Measurements from ENCODE around the gene URM1. TPM values are rescaled to one million over a fixed set of nuclear protein-coding genes. Genes with fewer than 3 reads are reported as not detected.

Gene URM1
- total RNA-seq, 1 experiment from 2014 or later, result 46.6 TPM

DNA sequence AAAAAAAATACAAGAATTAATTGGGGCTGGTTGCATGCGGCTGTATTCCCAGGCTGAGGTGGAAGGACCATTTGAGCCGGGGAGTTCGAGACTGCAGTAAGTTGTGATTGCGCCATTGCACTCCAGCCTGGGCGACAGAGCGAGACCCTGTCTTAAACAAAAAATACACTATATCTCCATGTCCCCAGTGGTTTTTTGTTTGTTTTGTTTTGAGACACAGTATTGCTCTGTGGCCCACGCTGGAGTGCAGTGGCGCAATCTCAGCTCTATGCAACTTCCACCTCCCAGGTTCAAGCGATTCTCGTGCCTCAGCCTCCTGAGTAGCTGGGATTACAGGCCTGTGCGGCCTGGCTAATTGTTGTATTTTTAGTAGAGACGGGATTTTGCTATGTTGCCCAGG, 47.4 kb upstream of the URM1 start:
- Mint-ChIP-seq H3K27ac (peak overlapping the region in 2 of 3 experiments; percentile 68 to 87; a peak in 2 of 7 replicates), H3K4me1 (peaks cover 6 to 12% of the 10 kb centered on the region in 2 experiments), H3K27me3 (ENCODE audit: low read depth) (no peaks in the 10 kb centered on the region), H3K36me3 (ENCODE audit: insufficient read depth in 1 of 3, low read depth in 3 of 3) (peaks cover 0 to 23% (median 12%) of the 10 kb centered on the region in 3 experiments; a peak in 6 of 7 replicates), H3K9me3 (no peaks in the 10 kb centered on the region; a peak in 1 of 5 replicates), H3K4me3 (peak overlapping the region; percentile 98 to 99)
- Histone ChIP-seq H3K4me2 (ENCODE audit: insufficient read depth, insufficient read length, low read length) (peak overlapping the region; percentile 47), H3K79me2 (ENCODE audit: insufficient read depth, low read length) (peaks cover 2% of the 10 kb centered on the region; the same call in 1 of the 2 replicates), H3K9me3 (ENCODE audit: control insufficient read depth, low read depth, low read length) (no peaks in the 10 kb centered on the region), H2BK120ac (ENCODE audit: low read depth, low read length, poor library complexity, severe bottlenecking) (no peak overlapping the region), H4K91ac (ENCODE audit: insufficient read length, low read depth, low read length) (no peak overlapping the region), H3K18ac (ENCODE audit: insufficient read length, low read depth, low read length) (no peak overlapping the region), H4K8ac (replicated peaks; ENCODE audit: insufficient read length, low read depth, low read length) (no peak overlapping the region), H3K27me3 (ENCODE audit: insufficient read depth, low read length) (no peaks in the 10 kb centered on the region), H3K23me2 (ENCODE audit: insufficient read length, low read depth, low read length, poor library complexity, severe bottlenecking) (peaks cover 7% of the 10 kb centered on the region), H3K14ac (ENCODE audit: insufficient read depth, low read length) (no peak overlapping the region), H3T11ph (ENCODE audit: low read length) (no peak overlapping the region), H2BK15ac (ENCODE audit: low read depth, low read length) (no peak overlapping the region), H2AFZ (ENCODE audit: low read length) (no peak overlapping the region), H2BK12ac (ENCODE audit: insufficient read length, low read depth, low read length) (no peak overlapping the region), H2BK5ac (ENCODE audit: insufficient read length, low read length) (no peak overlapping the region), H2AK5ac (ENCODE audit: insufficient read length, low read length) (no peak overlapping the region), H3K23ac (ENCODE audit: insufficient read length, low read depth, low read length) (no peak overlapping the region), H3K4me1 (ENCODE audit: insufficient read depth, low read length) (no peaks in the 10 kb centered on the region), H4K20me1 (ENCODE audit: control insufficient read depth, insufficient read depth, insufficient read length) (no peaks in the 10 kb centered on the region), H3K56ac (ENCODE audit: insufficient read length, low read depth, low read length) (no peak overlapping the region), H3K9ac (ENCODE audit: extremely low read depth, insufficient read length, low read length) (no peak overlapping the region), H3K27ac (ENCODE audit: insufficient read length, low read depth, low read length) (no peak overlapping the region), H3K79me1 (ENCODE audit: insufficient read depth, low read depth, low read length, poor library complexity, severe bottlenecking) (peaks cover 3% of the 10 kb centered on the region), H3K4ac (ENCODE audit: low read depth, low read length) (no peak overlapping the region), H2BK20ac (ENCODE audit: low read depth, low read length, poor library complexity, severe bottlenecking) (no peak overlapping the region), H4K5ac (ENCODE audit: insufficient read length, low read depth, low read length) (no peak overlapping the region)
- TF ChIP-seq, protein P1, sequence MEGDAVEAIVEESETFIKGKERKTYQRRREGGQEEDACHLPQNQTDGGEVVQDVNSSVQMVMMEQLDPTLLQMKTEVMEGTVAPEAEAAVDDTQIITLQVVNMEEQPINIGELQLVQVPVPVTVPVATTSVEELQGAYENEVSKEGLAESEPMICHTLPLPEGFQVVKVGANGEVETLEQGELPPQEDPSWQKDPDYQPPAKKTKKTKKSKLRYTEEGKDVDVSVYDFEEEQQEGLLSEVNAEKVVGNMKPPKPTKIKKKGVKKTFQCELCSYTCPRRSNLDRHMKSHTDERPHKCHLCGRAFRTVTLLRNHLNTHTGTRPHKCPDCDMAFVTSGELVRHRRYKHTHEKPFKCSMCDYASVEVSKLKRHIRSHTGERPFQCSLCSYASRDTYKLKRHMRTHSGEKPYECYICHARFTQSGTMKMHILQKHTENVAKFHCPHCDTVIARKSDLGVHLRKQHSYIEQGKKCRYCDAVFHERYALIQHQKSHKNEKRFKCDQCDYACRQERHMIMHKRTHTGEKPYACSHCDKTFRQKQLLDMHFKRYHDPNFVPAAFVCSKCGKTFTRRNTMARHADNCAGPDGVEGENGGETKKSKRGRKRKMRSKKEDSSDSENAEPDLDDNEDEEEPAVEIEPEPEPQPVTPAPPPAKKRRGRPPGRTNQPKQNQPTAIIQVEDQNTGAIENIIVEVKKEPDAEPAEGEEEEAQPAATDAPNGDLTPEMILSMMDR (conservative IDR thresholded peaks at IDR 0.05), result no peak
- no CpG with 5 or more reads among the region's 12 CpGs for WGBS (ENCODE audit: extremely low coverage, insufficient read length, low lambda C conversion rate)
- no peak for DNase-seq

Data from H9 (cell line).